HG02571 (cell line): ENCODE data around the gene CPED1.
"Not testable (repeated sequence)": the region's sequence is repeated elsewhere in the genome, so short reads cannot be mapped to it uniquely, and the experiment has no call there.

Source experiments
- ATAC-seq: cut with Tn5 transposase; IDR thresholded peaks from one replicate; pipeline ENCODE4 v1.9.1; 2021; ENCODE audit warnings: mild to moderate bottlenecking, moderate library complexity; ENCODE audit not compliant: unreplicated experiment

CPED1 gene

DNA sequence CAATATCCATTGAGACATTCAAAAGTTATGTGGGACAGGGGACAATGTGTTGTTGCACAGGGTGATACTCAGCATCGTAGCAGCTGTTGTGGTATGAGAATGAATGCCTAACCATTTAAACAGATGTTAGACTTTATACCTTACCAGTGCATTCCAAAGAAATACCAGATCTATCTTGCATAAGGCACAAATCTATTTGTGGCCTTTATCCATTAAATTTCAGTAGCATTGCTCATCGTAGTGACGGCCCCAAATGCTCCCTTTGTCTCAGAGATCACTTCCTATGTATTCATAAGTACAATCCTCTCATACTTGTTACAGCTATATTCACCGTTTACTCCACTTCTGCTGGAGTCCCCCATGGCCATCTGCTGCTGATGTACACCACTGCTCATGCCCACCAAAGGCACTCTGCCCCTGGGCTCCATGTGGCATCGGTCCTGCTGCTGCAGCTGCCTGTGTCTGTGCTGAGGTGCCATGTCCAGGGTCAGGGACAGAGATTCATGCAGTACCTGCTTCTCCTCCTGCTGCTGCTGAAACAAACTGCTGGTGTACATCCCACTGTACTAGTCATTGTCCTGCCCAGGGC is 96.3 kb downstream of the CPED1 start:
- ATAC-seq: no peak

DNA sequence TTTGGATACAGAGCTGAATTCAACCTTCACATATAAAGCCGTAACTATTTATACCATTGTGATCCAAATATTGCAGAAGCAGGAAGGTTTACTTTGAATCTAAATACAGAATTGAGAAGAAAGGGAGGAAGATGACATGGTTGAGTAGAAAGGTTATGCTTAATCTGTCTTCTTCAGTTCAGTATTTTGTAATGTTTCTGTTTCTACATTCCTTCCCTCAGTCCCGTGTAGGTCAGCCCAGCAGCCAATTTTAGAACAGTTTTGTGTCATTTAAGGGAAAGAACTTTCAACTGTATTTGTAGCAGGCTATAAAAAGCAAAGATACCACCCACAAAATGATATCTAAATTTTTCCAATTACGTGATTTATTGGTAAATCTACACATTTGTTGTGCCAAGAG is 97.4 kb downstream of the CPED1 start:
- no peak for ATAC-seq

DNA sequence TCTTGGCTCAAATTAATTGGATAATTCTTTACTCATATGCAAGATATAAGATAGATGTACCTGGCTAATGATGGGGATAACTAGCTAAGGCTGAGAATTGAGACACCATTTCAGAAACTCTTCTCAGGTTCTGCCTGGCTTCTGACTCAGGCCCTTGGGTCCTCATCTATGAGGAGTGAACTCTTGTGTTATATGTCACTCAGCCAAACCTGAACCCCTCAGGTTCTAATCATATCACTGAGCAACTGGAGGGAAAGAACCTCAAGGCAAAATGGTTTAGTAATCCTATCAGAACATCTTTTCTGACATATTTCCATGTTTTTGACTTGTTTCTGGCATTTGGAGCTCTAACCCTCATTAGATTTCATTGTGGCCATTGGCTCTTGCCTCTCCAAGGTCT is 100.4 kb downstream of the CPED1 start:
- ATAC-seq: no peak

DNA sequence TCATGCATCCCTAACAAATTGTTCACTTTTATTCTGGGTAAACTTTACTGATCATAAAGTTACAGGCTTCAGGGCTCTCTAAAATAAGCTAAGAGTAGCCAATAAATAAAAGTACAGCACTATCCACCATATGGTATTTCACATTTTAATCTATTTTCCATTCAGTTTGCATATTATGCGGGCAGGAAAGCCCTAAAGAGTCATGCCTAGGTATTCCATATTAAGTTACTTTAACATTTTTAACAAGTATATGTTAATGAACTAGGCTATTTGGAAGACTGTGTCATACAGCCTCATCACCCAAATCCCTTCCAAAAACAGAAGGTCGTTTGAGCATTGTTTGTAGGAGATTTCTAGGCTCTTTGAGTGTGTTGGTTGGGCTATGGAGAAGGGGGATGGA is 106.3 kb downstream of the CPED1 start:
- no peak for ATAC-seq

DNA sequence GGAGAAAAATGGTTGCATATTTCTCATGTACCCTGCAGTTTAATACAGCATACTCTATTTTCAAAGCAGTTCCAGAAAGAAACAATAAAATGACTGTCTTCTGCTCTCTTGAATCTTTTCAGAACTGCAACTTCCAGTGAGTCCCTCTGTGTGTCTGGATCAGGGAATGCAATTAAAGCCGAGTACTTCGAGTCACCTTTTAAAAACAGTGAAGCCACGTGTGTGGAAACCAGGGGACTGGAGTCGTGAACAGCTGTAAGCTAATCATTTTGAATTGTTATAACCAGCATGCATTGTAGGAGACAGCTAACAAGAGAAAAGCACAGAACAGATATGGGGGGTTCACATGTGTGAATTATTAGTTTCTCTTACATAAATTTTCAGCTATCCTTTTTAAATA is 109.1 kb downstream of the CPED1 start:
- ATAC-seq: no peak

DNA sequence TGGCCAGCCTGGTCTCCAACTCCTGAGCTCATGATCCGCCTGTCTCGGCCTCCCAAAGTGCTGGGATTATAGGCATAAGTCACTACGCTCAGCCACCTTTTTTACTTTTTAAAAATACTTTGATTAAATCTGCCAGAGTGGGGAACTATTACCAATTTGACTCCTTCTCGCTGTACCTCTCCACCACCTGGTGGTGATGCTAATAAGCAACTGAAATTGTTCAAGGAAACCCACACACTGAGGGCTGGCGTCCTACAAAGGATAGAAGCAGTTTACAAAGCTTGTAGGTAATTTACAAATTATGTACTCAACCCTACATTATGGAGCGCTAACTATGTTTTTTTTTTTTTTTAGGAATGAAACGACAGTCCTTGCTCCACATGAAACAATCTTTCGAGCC is 111.1 kb downstream of the CPED1 start:
- ATAC-seq: no peak

DNA sequence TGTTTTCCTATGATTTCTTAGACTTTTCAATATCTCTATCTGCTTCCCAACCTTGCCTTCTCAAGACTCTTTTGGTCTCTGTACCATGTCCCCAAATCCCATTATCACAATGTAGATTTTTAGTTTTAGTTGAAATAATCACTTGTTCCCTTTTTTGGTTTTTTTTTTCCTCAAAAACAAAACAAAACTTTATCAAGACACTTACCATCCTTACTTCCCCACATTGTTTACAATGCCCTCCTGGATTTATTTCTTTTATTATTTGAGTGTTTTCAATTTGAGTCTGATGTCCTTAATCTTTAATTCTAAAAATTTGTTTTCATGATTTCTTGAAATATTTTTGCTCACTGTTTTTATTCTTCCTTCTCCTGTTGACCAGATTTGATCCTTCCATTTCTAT is 112.6 kb downstream of the CPED1 start:
- ATAC-seq: no peak

DNA sequence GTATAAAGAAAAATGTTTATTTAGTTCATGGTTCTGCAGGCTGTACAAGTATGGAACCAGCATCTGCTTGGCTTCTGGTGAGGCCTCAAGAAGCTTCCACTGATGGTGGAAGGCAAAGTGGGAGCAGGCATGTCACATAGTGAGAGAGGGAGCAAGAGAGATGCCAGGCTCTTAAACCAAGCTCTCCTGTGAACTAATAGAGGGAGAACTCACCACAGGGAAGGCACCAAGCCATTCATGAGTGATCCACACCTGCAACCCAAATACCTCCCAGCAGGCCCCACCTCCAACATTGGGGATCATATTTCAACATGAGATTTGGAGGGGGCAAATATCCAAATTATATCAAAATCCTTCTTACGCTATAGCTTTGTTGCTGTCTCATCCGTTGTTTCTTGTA is 113.1 kb downstream of the CPED1 start:
- ATAC-seq: no peak

DNA sequence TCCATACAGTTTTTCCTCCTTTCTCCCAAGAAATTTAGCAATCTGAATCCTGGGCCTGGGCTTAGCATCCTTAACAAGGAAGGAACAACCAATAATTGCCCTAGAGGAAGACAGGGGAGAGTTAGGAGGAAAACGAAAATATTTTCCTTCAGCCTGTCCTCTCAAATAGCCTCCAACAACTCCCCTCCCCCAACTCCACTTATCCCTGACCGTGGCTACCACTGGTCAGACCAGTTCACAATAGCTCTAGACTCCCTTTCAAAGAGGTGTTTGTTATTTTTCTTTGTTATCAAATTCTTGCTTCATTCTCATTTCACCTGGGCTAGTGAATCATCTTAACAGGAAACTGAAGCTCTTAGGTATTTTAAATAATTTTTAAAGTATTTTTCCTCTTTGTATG is 114.1 kb downstream of the CPED1 start:
- no peak for ATAC-seq

DNA sequence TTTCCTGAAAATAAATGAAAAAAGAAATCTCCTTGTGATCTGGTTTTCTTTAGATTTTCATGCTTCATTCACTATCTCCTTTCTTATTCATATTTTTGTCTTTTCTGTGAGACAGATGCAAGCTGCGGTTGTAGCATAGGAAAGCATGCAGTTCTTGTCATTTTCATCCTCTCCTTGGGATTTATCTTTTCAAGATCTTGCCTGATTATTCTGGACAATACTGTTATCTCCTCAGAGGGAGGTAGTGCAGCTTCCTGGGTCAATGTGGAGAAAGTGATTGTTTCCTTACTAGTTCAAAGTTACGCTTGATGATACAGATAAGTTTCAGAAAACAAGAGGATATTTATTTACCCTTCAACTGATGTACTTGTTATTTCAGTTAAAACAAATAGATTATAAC is 114.6 kb downstream of the CPED1 start:
- ATAC-seq: no peak

DNA sequence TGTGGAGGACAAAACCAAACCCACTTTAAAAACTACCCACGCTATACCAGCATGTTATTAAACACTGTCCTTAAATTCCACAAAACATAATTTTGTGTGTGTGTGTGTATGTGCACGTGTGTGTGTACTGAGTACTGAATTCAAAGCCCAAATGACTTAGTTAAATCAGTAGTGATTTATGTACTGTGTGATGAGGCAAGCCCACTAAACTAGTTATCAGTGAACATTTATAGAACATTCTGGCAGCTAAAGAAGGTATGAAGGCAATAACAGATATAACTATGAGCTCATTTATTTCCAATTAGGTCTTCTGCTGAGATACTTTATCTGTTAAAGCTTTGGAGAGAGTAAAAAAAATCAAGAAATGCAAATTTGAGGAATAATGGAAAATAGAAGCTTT is 115.1 kb downstream of the CPED1 start:
- ATAC-seq: no peak

DNA sequence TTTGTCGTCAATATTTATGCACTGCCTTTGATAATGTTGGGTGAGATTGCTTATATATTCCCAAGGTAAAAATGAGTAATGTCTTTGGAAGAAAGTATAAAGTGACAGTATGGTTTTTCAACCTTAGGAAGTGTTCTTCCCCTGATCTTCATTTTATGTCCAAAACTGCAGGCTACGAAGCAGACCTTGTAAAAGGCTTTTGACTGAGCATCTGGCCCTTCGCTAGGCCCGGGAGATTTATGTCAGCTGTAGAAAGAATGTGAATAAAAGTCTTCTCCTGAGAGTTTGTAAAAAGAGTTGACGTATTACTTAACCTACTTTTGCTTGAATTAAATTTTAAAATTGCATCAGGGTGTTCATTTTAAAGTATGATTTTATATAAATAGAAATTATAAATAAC is 116.8 kb downstream of the CPED1 start:
- no peak for ATAC-seq

DNA sequence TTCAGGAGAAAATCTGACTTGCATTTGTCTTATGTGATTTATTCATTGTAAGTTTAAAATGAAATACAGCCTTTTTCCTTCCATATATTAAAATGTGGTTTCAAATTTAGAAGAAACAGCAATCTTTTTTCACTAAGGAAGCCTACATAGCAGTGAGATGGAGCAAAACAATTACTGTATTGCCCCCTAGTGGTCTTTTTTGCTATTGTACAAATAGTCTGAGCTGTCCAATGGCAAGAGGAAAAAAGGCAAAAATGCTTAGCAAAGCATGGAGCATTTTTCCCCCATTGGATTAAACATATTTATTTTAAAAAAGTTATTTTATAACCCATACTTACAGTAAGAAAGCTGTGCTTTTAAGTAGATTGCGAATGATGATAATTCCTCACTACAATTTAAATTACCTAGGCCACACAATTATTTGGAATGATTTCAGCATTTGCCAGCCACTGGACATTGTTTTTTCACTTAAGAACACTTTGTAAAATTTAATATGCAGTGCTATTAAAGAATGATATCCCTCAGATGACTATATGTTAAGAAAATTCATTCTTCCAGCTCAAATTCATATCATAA is 119.5 kb downstream of the CPED1 start:
- peak; percentile 93 for ATAC-seq

DNA sequence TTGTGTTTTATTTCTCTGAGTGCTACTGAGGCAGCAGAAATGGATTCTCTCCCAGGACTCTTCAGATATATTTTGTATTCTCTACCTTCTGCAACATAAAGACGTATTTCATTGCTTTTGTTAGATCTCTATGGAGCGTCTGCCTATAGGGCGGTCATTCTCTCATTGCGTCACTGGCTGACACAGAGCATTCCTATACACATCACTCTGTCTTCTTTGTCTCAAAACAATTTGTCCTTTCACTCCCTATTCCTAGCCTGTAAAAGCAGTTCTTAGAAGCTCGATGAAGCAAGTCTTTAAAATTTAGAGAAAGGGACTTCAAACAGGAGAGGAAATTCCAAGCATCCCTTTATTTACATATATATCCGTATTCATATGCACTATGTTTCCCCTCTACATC is 120.6 kb downstream of the CPED1 start:
- ATAC-seq: no peak

DNA sequence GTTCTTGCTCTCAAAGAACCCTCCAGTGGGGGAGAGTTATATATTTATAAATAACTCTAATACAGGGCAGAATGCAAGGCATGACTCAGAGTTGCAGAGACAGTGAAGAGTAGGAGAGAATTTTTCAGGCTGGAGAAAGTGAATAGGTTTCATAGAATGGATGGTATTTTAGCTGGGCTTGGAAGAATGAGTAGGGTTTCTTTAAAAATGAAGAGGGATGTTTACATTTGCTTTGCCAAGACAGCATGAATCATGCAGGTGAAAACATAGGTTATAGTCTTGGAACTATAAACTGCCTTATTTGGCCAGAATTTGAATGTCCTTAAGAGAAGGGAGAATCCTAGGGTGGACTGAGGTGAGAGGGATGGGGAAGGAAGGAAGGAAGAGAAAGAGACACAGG is 124.8 kb downstream of the CPED1 start:
- no peak for ATAC-seq

DNA sequence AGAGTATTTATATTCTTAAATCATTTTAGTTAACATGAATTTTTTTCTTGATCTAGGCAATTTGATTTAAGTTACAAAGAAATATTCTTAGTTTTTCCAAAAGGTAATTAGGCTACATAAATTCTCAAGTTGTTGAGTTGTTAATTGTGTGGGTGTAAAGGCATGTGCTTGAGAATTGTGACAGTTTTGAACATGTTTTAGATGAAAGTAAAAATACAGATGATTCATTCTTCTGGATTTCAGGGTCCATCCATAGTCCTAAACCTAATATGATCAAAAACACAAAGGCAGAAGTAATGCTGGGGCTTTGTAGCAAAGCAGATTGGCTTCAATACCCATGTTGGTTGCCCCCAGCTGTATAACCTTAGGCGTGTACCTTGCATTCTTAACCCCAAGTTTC is 127.9 kb downstream of the CPED1 start:
- ATAC-seq: no peak

DNA sequence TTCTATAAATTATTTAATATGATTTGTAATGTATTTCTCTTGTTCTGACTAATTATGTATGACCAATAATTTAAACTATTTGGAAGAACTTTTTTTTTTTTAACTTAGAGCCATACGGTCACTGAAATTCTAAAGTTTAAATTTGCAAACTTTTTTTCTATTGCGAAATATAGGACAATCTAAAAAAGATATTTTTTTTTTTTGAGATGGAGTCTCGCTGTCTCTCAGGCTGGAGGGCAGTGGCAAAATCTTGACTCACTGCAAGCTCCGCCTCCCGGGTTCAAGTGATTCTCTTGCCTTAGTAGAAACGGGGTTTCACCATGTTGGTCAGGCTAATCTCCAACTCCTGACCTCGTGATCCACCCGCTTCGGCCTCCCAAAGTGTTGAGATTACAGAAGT is 130.5 kb downstream of the CPED1 start:
- no peak for ATAC-seq

DNA sequence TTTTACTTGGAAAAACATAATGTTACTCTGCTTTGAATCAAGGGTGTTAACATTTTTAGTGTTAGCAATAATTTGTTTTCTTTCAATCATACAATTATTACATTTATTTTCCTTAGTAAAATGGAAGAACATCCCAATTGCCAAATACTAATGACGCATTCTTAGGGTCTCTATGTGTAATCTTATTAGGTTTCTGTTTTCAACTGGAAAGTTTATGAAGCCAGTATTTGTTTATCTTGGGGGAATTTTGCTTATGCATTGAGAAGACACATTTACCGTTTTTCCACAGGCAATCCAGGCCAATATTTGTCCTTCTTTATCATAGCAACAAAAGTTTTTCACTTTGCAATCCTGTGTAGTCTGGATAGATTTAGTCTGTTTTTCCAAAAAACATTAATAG is 134.5 kb downstream of the CPED1 start:
- ATAC-seq: no peak

DNA sequence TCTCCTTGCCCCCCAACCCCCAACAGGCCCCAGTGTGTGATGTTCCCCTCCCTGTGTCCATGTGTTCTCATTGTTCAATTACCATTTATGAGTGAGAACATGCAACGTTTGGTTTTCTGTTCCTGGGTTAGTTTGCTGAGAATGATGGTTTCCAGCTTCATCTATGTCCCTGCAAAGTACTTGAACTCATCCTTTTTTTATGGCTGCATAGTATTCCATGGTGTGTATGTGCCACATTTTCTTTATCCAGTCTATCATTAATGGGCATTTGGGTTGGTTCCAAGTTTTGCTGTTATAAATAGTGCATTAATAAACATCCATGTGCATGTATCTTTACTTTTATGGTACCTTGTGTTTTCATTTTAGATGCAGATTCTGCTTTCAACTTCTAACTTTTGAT is 136.9 kb downstream of the CPED1 start:
- ATAC-seq: not testable (repeated sequence)

DNA sequence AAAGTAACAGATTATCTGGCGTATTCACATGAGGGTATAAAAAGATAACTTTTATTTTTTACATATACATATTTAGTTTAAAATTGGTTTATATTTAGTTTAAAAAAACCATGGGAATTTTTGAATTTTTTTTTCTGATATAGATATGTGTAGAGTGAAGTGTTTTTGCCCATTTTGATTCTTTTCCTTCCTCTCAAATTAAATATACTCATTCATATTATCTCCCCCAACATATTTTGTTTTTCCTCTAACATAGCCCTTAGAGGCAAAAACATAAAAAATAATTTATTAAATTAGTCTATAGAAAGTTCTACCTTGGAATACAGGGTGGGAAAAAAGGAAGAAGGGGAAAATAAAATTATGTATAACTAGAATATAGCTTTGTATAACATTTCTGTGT is 137.7 kb downstream of the CPED1 start:
- ATAC-seq: no peak

DNA sequence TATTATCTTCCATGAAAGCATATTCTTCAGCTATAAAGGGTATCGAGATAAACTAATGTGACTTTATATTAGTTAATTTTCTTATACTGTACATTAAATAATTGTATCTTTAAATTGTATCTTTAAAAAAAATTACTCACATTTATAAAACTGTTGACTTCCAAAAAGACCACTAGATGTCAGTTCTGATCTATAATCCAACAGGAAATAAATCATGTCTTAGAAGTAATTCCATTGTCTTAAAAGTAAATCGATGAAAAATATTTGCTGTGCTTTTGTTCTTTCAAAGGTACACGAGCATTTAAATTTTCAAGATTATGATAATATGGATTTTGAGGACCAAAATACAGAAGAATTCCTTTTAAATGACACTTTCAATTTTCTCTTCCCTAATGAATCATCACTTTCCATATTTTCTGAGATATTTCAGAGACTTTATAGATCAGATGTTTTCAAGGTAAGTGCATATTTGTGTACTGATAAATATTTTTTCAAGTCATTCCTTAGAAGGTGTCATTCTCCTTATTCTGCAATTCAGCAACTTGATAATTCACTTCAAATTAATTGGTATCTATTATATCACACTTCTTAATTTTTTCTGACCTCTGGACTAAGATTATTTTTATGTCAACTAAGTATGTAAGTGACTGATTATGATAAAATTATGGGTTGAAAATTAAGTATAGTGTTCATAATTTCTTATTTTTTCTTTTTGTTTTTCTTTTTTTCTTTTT is 138.5 kb downstream of the CPED1 start:
- ATAC-seq: no peak

DNA sequence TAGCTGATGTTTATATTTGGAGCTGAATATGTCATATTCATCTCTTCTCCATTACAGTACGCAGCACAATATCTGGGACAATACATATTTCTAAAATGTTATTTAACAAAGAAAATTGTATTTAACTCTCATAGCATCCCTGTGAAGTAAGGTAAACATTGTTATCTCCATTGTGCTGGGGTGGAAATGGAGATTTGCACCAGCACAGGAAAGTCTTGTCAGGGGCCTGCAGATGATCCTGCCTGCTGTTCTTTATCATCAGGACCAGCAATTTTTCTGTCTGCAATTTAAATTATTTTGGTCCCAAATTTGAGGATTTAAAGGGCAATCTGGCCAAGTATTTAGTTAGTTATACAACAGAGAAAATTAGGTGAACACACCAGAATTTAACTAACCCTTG is 144.4 kb downstream of the CPED1 start:
- ATAC-seq: no peak

DNA sequence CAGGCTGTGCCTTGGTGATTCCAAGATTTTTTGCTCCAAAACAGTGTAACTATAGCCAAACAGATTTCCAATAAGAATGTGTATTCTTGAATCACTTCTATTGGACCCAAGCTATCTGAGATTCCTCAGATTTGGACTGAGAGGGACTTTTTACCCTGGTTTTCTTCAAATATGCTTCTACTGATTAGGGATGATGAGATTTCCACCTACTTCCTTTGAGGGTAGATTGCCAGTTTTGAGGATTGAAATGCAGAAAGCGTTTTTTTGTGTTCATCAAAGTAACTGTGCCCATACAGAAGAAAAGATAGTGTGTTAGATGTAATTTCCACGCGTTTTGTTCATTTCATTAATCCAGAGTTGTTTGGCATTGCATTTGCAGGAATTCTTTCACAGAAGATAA is 144.9 kb downstream of the CPED1 start:
- ATAC-seq: no peak
